HG02610 (cell line): Measurements from ENCODE around the gene MTHFD1.

Experiments used
- ATAC-seq: cut with Tn5 transposase; IDR thresholded peaks from one replicate; pipeline ENCODE4 v1.9.1; 2021; ENCODE audit warnings: mild to moderate bottlenecking, moderate library complexity; ENCODE audit not compliant: unreplicated experiment

MTHFD1 gene

GRCh38 chr14:64405295-64405694 lies 17.1 kb downstream of the MTHFD1 start:
- ATAC-seq = no peak

- peak; percentile 49 for ATAC-seq
Observed at GRCh38 chr14:64407329-64407728, 19.2 kb downstream of the MTHFD1 start.

- peak; percentile 74 for ATAC-seq
Observed at GRCh38 chr14:64409126-64409920, 21.2 kb downstream of the MTHFD1 start.

GRCh38 chr14:64410084-64410774 lies 22.1 kb downstream of the MTHFD1 start:
- no peak for ATAC-seq

DNA sequence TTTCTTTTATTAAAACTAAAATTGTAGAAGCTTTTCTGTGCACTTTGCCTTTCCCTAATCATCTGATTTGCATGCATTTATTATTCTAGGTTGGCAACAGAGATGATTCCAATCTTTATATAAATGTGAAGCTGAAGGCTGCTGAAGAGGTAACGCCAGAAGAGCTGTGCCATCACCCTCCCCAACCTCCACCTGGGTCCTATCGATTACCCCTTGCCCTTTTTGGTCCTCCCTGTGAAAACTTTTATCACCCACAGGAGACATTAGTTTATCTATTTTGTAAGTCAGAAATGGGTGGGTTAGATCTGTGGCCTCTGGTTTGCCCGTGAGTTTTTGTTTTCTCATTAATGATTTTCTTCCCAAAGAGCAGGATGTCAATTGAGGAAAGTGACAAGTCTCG lies 22.8 kb downstream of the MTHFD1 start:
- no peak for ATAC-seq

- ATAC-seq = no peak
Observed at GRCh38 chr14:64412237-64412636, 24.1 kb downstream of the MTHFD1 start.

DNA sequence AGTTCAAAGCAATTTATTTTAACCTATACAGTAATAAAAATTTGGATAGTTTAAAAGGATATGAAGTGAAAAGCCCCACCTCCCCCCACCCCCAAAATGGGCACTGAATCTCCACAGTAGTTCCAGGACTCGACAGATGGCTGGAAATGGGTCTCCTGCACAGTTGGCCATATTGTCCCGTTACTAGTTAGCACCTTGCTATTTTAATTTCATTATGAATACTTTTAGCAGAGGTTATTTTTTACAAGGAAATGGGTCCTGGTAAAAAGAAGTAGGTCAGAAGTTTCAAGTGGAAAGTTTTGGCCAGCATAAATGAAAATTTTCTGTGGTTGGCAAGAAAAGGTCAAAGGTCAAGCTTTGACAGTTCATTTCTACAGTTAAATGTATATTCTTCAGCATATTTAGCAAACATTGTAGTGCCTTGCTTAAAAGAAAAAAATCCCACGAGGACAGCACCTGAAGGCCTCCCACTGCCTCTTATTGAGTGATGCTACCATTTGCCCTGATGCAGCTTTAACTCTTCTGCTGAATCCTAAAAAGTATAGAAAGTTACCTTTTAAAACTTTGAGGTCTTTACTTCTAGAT lies 28.3 kb downstream of the MTHFD1 start:
- ATAC-seq = no peak

DNA sequence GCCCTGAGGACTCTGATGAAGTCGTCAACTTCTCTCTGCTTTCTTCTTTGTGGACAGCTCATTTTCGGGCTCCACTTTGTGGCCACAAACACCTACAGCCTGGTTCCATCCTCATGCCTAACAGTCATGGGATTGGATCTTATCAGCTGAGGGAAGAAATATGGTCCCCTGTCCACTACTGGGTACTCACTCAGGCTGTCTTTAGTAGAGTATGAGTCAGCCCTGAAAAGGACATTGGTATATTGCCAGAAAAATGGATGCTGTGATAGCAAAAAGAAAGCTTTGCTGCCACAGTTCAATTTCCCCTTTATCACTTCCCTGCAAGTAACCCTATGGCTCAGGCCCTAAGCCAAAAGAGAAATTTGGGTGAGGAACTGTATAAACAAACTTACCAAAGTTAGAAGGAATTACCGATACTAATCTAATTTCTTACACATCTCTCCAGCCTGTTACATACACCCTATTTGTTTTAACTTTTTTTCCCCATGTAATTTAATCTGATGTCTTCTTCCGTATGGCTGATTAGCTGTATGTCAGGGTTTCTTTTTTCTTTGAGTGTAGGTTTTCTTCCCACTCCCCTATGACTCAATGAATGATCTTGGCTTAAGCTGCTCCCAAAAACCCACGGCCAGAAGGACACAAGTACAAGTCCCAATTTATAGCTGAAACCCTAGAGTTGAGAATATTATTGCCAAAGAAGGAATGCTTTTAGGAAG lies 29.1 kb downstream of the MTHFD1 start:
- no peak for ATAC-seq

DNA sequence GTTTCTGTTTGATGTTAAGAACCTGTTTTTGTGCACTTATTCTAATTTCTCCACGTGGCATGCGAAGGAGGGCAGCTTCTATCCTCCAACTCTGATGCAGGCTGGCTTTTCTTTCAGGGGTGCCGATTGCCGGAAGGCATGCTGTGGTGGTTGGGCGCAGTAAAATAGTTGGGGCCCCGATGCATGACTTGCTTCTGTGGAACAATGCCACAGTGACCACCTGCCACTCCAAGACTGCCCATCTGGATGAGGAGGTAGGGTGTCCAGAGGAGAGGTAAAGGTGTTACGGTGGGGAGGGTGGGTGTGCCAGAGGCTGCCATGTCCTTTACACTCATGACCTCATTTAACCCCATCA lies 29.6 kb downstream of the MTHFD1 start:
- no peak for ATAC-seq

DNA sequence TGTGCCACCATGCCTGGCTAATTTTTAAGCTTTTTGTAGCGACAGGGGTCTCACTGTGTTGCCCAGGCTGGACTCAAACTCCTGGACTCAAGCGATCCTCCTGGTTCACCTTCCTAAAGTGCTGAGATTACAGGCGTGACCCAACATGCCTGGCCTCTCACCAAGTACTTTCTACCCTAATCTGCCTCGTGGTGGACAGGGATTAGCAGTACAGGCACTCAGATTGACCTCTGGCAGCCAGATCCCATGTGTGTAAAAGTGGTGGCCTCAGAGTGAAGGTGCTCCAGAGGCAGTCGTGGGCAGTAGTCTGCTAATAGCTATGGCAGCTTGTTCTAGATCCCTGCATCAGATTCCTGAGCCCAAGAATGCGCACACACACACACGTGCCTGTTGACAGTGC lies 30.9 kb downstream of the MTHFD1 start:
- ATAC-seq = no peak

DNA sequence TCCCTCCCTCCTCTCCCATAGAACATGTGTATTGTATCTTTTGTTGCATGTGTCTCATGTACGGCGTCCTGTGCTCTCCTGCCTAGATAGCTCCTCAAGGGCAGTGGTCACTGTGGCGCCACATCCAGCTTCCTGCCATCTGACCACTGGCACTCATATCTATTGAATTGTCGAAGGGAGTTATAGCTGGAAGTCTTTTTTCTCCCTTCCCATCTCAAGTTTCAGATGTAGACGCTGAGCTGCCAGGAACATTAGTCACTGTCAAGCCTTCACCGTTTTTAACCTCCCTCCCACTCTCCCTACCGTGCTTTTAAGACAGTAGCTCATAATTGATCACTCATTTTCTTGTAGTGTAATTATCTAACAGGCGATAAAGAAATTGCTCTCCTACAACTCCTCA lies 33.0 kb downstream of the MTHFD1 start:
- ATAC-seq = no peak

DNA sequence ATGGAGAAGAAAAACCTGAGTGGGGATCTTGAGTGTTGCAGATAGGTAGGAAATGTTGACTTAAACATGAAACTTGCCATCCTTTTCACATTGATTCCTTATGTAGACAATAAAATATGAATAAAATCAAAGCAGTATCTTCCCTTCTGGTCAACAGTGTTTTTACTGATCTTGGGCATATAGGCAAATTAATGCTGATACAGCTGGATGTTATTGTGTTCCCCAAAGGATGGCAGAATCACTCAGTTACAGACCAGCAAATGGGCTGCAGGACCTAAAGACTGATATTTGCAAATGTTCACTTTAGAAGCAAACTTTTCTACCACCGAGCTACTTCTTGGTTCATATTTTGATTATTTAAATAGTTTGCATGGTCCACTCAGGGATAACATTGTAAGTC lies 33.9 kb downstream of the MTHFD1 start:
- no peak for ATAC-seq

DNA sequence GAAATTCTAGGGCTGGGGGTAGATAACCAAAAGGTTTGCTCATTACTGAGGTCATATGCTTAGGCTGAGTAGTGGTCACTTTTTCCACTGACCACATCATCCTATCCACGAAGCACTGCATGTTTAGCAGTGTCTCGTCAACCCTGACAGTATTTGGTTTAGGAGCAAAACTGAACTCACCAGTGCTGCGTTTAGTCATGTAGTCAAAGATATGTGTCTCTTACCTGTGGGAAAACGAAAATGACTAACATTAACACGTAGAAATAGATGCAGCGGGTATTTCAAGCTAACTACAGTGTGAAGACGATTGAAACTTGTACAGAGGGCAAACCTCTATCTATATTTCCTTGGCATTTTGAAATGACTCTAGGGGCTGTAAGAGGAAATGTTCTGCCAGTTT lies 34.6 kb downstream of the MTHFD1 start:
- ATAC-seq = no peak

GRCh38 chr14:64423987-64424386 lies 35.8 kb downstream of the MTHFD1 start:
- ATAC-seq = no peak

DNA sequence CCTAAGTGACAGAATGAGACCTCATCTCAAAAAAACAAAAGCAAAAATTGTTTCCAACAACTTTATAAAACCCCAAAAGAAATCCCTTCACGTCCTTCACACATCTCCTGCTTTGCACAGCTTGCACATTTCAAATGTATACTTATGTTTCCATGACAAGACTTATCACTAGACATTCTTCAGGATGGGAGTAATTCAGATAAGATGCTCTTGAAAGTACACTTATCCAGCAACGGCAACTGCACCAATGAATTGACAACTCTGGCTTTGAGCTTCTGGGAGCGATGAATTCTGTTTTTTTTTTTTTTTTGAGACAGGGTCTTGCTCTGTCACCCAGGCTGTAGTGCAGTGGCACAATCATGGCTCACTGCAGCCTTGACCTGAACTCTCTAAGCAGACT lies 46.4 kb downstream of the MTHFD1 start:
- ATAC-seq = no peak

- no peak for ATAC-seq
Observed at GRCh38 chr14:64438181-64438841, 50.2 kb downstream of the MTHFD1 start.

DNA sequence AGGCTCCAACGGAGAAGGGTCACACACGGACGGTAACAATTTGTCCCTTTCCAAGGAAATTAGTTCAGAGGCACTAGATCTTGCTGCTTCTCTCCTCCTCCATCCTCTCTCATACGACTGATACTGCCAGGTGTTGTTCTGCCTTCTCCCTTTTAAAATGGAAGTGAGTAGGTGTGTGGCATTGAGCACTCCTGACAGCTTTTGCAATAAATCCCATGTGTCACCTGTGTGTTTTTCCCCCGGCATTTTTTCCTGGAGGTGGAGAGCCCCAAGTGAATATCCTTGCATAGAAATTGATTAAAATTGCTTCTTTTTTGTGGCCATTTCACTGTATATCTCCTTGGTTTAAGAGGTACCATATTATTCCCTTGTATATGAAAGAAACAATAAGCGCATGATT lies 51.0 kb downstream of the MTHFD1 start:
- no peak for ATAC-seq

GRCh38 chr14:64440494-64440893 lies 52.3 kb downstream of the MTHFD1 start:
- no peak for ATAC-seq

DNA sequence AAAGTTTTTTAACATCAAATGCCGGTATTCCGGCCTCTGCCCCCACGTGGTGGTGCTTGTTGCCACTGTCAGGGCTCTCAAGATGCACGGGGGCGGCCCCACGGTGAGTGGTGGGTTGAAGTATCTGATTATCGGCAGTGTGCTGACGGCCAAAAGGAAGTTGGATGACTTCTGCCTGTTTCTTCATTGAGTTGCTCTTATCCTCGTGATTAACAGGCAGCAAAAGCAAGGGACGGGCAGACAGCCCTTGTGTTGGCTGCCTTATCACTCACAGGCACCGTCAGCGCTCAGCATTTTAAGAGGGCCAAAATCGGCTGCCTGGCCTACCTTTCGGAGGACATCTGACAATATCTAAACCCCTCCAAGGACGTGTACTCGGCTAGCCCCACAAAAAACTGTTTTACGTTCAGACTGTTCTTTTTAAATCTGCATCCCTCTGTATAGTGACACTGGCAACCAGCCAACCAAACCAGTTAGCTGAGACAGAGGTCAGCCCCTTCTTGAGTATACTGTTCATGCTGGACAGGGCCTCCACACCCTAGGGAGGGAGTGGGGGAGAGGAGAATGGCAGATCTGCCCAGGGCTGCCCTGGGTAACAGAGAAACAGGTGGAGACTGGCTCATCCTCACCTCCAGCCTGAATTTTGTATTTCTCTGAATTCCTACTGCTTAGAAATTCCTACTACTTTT lies 54.3 kb downstream of the MTHFD1 start:
- no peak for ATAC-seq

DNA sequence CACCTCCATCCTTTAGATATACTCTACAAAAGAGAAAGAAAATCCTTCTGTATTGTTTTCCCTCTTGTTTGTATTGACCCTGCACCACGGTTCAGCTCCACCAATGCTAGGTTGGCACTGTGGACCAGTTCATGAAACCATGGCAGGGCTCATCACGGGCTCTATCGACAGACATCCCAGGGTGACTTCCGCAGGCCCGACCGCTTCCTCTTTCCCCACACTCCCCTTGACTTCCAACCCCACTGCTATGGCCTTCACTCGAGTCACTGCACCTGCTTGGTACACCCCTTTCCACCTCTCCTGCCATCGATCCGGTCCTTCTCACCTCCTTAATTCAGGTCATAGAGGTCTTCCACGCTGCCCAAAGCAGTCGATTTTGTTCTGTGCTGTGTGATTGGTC lies 56.0 kb downstream of the MTHFD1 start:
- no peak for ATAC-seq
